GM19023 (cell line): ENCODE measurements around the gene CCBE1.
"Not testable (repeated sequence)": the region's sequence is repeated elsewhere in the genome, so short reads cannot be mapped to it uniquely, and the experiment has no call there.

Source experiments
- ATAC-seq: cut with Tn5 transposase; IDR thresholded peaks from one replicate; pipeline ENCODE4 v1.9.1; 2021; ENCODE audit warnings: mild to moderate bottlenecking, moderate library complexity; ENCODE audit not compliant: unreplicated experiment

The CCBE1 gene

GRCh38 chr18:59550174-59550516 lies 147.1 kb downstream of the CCBE1 start:
- ATAC-seq, result no peak

GRCh38 chr18:59549503-59550173 lies 147.6 kb downstream of the CCBE1 start:
- no peak for ATAC-seq

- no peak for ATAC-seq
Observed at GRCh38 chr18:59547581-59548182, 149.5 kb downstream of the CCBE1 start.

DNA sequence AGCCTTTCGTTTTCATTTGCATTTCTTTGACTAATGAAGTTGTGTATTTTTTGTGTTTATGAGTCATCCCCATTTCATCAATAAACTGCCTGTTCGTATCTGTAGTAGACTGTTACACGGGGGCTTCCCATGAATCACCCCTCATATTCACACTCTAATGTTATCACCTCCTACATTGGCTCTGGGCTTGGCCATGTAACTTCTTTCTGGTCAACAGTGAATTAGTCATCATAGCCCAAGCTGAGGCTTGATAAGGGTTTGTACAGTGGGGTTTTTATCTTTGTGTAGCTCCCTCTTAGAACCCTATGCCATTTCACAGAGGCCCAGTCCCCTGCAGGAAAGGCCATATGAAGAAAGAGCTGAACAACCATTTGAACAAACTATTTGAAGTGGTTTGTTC lies 151.0 kb downstream of the CCBE1 start:
- ATAC-seq, result no peak

- no peak for ATAC-seq
Observed at GRCh38 chr18:59540780-59541179, 156.4 kb downstream of the CCBE1 start.

- ATAC-seq, result no peak
Observed at GRCh38 chr18:59540346-59540745, 156.9 kb downstream of the CCBE1 start.

DNA sequence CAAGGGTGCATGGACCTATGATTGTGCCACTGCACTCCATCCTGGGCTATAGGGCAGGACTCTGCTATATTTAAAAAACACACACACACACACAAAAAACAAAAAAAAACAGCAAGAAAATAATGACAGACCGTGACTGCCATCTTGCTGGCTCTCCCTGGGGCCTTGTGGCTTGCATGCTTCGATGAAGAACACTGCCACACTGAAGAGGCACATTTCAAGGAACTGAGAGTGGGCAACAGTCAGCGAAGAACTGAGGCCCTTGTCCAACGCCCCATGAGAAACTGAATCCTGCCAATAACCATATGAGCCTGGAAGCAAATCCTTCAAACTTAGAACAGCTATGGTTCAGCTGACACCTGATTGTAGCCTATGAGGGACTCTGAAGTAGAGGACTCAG lies 158.1 kb downstream of the CCBE1 start:
- no peak for ATAC-seq

- no peak for ATAC-seq
Observed at GRCh38 chr18:59537579-59537978, 159.6 kb downstream of the CCBE1 start.

- ATAC-seq, result no peak
Observed at GRCh38 chr18:59536166-59536565, 161.1 kb downstream of the CCBE1 start.

DNA sequence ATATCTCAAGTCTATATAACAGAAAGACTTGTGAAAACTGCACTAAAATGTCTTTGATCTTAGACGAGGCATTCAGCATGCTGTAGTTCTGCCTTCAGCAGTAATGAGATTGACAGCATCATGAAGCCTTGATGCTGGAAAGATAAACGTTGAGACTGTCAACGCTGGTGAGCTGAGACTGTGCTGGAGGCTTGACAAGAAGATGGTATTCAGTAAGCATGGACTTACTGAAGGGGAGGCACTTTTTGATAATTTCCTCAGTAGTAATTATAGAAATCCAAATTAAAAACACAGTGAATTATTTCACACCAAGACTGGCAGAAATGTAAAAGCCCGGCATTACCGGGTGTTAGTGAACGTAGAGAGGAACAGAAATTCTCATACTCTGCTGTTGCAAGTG lies 162.2 kb downstream of the CCBE1 start:
- no peak for ATAC-seq

DNA sequence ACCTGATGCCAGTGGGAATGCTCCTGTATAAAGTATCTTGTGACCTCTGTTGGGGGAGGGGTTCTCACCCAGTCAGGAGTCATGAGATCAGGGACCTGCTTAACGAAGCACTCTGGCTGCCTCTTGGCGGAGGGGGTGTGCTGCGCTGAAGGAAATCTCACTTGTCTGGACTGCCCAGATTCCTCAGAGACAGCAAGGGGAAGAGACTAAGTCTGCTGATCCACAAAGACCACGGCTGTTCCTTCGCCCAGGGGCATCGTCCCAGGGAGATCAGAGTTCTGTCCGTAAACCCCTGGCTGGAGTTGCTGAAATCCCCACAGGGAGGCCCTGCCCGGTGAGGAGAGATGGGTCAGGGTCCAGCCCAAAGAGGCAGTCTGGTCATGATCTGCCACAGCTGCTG lies 168.4 kb downstream of the CCBE1 start:
- no peak for ATAC-seq

DNA sequence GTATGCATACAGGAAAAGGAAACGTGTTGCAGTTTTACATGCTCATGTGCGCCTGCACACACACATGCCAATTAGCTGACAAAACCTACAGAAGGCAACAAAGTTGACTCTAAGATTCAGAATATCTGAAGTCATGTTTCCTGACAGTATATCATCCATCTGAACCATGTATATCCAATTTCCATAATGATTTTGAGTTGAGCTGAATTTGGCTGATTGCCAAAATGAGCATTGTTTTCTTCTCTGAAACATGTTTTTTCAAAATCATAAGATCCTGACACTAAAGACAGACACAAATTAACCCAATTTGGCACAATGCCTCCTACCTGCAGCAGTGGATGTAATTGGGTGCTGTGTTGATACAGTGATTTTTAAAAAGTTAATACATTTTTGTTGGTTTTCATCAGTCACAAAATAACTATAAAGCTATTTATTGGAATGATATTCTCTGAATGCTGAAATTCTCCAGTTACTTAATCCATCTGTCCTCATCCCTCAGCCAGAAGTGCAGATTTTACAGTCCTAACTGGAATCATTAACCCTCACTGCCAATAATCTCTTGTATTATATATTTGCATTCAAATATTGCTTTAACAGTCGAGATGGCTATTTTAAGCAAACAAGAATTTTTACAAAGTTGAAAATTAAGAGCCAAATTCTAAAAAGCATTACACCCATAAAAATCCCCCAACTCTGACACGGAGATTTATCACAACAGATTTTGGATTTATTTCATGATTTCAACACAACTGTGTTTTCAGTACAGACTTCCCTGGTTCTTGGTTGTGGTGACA lies 176.5 kb downstream of the CCBE1 start:
- no peak for ATAC-seq

DNA sequence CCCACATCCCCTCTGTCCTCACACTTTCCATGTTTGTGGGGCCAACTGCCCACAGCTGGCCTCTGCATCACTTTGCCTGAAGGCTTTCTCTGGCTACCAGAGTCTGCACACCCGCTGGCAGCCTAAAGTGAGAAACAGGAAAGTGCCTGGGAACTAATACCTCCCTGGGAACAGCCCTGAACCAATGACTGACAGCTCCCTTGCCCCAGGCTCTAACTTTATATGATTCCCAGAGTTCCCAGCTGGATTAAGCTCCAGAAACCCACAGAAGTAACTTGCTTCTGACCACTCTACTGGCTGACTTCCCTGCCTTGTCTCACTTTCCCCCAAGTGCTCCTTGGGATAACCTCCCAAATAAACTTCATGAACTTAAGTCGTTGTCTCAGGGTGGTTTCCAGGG lies 178.5 kb downstream of the CCBE1 start:
- ATAC-seq, result no peak

GRCh38 chr18:59517446-59518165 lies 179.6 kb downstream of the CCBE1 start:
- ATAC-seq, result no peak

DNA sequence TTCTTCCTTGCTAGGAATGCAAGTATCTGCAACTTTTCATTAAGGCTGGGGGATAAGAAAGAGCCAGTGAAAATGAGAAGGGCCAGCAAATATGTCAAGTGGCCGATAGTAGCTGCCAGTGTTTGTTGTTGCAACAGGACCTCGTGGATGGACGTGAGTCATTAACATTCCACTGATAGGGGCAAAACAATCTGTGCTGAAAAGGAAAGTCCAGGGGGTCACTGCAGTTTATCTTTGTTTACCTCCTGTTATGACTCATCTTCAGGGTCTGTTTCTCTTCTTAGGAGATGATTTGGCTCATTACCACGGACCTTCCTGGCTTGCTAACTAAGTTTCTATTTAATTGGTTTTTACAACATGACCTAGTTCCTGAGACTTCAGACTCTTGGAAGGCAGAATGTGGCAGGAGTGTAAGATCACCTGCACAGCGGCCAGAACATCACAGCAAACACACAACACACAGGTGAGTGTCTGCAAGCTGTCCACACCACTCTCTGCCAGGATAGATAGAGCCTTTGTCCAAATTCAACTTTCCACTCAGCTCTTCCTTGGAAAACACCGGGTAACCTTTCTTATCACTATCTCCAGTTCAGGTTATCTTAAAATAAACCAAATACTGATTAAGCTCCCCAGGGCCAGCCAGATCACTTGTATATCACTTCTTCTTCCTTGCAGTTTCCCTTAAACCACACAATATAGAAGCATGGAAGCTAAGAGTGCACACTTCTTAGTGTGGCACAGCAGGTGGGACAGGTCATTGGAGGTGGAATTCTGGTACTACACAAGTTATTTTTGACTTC lies 180.7 kb downstream of the CCBE1 start:
- ATAC-seq, result no peak

DNA sequence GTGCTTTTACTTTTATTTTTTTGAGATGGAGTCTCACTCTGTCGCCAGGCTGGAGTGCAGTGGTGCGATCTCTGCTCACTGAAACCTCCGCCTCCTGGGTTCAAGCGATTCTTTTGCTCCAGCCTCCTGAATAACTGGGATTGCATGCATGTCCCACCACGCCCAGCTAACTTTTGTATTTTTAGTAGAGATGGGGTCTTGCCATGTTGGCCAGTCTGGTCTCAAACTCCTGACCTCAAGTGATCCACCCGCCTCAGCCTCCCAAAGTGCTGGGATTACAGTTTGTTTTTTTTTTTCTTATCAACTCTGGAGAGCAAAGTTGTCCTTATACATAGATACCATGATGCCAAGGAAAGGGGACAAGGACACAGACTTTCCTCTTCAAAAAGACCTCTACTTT lies 181.3 kb downstream of the CCBE1 start:
- ATAC-seq, result not testable (repeated sequence)

DNA sequence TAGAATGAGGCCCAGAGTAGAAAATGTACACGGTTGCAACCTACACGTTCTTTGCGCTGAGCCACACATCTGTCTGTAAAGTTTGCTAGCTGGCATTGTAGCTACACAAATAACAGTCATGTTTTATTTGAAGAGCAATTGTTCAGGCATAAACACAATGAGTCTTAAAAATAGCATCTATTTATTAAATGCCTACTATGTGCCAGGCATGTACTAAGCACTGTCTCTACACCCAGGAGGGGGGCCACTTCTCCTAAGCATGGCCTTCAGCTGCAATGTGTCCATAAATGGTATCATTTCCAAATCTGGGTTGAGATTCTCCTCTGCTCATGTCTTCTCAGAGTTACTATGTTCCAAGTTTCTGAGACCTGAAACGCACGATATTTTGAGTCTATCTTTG lies 182.1 kb downstream of the CCBE1 start:
- no peak for ATAC-seq

DNA sequence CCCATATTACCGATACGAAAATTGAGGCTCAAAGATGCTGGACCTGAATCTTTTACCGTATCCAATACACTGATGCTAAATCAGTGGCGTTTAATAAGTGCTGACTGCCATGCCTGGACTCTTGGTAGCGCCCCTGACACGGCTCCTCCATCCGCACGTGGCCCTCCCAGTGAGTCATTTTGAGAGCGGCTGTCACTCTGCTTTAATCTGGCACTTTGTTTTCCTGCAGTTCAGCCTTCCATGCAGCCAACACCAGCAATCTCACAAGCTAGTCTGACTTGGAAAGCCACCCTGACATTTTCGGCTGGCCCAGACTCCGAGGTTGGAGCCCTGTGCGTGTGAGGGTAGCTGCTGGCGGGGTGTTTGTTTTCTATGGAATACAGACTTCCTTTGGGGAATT lies 183.0 kb downstream of the CCBE1 start:
- no peak for ATAC-seq

GRCh38 chr18:59512025-59512755 lies 185.0 kb downstream of the CCBE1 start:
- no peak for ATAC-seq
